ENCODE measurements around the gene RPS13. TPM values are rescaled to one million over a fixed set of nuclear protein-coding genes. Genes with fewer than 3 reads are reported as not detected.
"Not testable (repeated sequence)": the region's sequence is repeated elsewhere in the genome, so short reads cannot be mapped to it uniquely, and the experiment has no call there.

RPS13 gene
- total RNA-seq, 1 donor from 2014 or later: 1,517 TPM

DNA sequence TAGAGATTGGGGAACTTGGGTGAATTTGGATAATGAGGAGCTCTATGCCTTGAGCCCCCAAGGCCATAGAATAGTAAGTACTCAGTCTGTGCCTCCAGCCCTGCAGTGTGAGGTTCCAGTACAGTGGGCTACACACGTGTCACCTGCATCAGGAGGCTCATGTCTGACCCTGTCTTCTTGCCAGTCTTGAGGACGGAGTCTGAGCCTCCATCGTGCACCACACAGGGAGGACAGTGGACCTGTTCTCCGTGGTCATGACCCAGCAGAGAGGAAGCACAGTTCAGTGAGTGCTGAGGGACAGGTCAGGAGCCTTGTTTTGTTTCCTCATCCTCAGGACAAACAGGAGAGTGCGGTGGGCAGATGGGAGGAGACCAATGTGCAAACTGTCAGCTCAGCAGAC is 30.8 kb downstream of the RPS13 start:
- no peaks in the 10 kb centered on the region for H3K36me3 ChIP-seq (ENCODE audit: control insufficient read depth, insufficient read depth, low read length)
- no peaks in the 10 kb centered on the region for H3K27me3 ChIP-seq (ENCODE audit: control insufficient read depth, insufficient read depth, low read length)
- DNase-seq (ENCODE audit: low read depth): no peak
- TF ChIP-seq, protein P1, sequence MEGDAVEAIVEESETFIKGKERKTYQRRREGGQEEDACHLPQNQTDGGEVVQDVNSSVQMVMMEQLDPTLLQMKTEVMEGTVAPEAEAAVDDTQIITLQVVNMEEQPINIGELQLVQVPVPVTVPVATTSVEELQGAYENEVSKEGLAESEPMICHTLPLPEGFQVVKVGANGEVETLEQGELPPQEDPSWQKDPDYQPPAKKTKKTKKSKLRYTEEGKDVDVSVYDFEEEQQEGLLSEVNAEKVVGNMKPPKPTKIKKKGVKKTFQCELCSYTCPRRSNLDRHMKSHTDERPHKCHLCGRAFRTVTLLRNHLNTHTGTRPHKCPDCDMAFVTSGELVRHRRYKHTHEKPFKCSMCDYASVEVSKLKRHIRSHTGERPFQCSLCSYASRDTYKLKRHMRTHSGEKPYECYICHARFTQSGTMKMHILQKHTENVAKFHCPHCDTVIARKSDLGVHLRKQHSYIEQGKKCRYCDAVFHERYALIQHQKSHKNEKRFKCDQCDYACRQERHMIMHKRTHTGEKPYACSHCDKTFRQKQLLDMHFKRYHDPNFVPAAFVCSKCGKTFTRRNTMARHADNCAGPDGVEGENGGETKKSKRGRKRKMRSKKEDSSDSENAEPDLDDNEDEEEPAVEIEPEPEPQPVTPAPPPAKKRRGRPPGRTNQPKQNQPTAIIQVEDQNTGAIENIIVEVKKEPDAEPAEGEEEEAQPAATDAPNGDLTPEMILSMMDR (IDR thresholded peaks at IDR 0.05; ENCODE audit: insufficient read depth, low read length, poor library complexity, severe bottlenecking): no peak
- H3K4me3 ChIP-seq (ENCODE audit: low read depth, low read length): no peak overlapping the region

- Histone ChIP-seq H3K36me3 (ENCODE audit: control insufficient read depth, insufficient read depth, low read length) (no peaks in the 10 kb centered on the region), H3K27me3 (ENCODE audit: control insufficient read depth, insufficient read depth, low read length) (no peaks in the 10 kb centered on the region), H3K4me3 (ENCODE audit: low read depth, low read length) (no peak overlapping the region)
- TF ChIP-seq, protein P1 (IDR thresholded peaks at IDR 0.05; ENCODE audit: insufficient read depth, low read length, poor library complexity, severe bottlenecking): no peak
- no peak for DNase-seq (ENCODE audit: low read depth)
These were observed 40.5 kb downstream of the RPS13 start for GRCh38 chr11:17036666-17037658.

DNA sequence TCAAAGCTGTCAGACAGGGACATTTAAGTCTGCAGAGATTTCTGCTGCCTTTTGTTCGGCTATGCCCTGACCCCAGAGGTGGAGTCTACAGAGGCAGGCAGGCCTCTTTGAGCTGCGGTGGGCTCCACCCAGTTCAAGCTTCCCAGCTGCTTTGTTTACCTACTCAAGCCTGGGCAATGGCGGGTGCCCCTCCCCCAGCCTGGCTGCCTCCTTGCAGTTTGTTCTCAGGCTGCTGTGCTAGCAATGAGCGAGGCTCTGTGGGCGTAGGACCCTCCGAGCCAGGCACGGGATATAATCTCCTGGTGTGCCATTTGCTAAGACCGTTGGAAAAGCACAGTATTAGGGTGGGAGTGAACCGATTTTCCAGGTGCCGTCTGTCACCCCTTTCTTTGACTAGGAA is 43.4 kb downstream of the RPS13 start:
- H3K36me3 ChIP-seq (ENCODE audit: control insufficient read depth, insufficient read depth, low read length); H3K4me3 ChIP-seq (ENCODE audit: low read depth, low read length); H3K27me3 ChIP-seq (ENCODE audit: control insufficient read depth, insufficient read depth, low read length); DNase-seq (ENCODE audit: low read depth): not testable (repeated sequence)

- Histone ChIP-seq H3K36me3 (ENCODE audit: control insufficient read depth, insufficient read depth, low read length) (no peaks in the 10 kb centered on the region), H3K4me3 (ENCODE audit: low read depth, low read length) (no peak overlapping the region), H3K27me3 (ENCODE audit: control insufficient read depth, insufficient read depth, low read length) (no peaks in the 10 kb centered on the region)
- DNase-seq (ENCODE audit: low read depth): no peak
- TF ChIP-seq, protein P1 (IDR thresholded peaks at IDR 0.05; ENCODE audit: insufficient read depth, low read length, poor library complexity, severe bottlenecking): no peak
These were observed 50.9 kb downstream of the RPS13 start for GRCh38 chr11:17026487-17027082.

DNA sequence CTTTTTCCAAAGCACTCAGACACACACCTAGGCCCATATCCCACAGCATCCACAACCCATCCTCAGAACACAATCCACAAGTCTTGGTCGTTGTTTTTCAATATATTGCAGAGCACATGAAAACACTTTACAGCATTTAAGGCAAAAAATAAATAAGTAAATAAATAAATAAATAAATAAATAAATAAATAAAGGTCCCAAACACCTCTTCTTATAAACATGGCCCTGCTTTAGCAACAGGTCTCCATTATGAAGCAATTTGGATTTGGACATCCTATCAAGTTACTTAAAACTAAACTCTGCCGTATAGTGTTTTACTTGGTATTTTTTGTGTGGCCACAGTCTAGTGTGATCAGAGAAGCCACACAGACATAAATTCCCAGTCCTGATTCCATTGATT is 52.5 kb downstream of the RPS13 start:
- DNase-seq (ENCODE audit: low read depth): no peak
- H3K4me3 ChIP-seq (ENCODE audit: low read depth, low read length): no peak overlapping the region
- H3K27me3 ChIP-seq (ENCODE audit: control insufficient read depth, insufficient read depth, low read length): no peaks in the 10 kb centered on the region
- no peaks in the 10 kb centered on the region for H3K36me3 ChIP-seq (ENCODE audit: control insufficient read depth, insufficient read depth, low read length)
- TF ChIP-seq, protein P1 (IDR thresholded peaks at IDR 0.05; ENCODE audit: insufficient read depth, low read length, poor library complexity, severe bottlenecking): no peak

Other genes with a start within 250 kb of the RPS13 start
- 17.7 and 25.3 TPM in 2 replicates for gene PLEKHA7, start 63.3 kb downstream of the RPS13 start, total RNA-seq
- gene PIK3C2A, start 130.3 kb upstream of the RPS13 start, total RNA-seq: 46.8 and 48.3 TPM in 2 replicates
- gene NUCB2, start 199.1 kb upstream of the RPS13 start, total RNA-seq: 26.1 and 35.2 TPM in 2 replicates

All from kidney epithelial cell (primary cell).